ENCODE results near the gene SELENOI.
A peak's percentile ranks its signal among the peaks of the same experiment; 100 is the strongest.
"Not testable (repeated sequence)": the region's sequence is repeated elsewhere in the genome, so short reads cannot be mapped to it uniquely, and the experiment has no call there.

Gene SELENOI

DNA sequence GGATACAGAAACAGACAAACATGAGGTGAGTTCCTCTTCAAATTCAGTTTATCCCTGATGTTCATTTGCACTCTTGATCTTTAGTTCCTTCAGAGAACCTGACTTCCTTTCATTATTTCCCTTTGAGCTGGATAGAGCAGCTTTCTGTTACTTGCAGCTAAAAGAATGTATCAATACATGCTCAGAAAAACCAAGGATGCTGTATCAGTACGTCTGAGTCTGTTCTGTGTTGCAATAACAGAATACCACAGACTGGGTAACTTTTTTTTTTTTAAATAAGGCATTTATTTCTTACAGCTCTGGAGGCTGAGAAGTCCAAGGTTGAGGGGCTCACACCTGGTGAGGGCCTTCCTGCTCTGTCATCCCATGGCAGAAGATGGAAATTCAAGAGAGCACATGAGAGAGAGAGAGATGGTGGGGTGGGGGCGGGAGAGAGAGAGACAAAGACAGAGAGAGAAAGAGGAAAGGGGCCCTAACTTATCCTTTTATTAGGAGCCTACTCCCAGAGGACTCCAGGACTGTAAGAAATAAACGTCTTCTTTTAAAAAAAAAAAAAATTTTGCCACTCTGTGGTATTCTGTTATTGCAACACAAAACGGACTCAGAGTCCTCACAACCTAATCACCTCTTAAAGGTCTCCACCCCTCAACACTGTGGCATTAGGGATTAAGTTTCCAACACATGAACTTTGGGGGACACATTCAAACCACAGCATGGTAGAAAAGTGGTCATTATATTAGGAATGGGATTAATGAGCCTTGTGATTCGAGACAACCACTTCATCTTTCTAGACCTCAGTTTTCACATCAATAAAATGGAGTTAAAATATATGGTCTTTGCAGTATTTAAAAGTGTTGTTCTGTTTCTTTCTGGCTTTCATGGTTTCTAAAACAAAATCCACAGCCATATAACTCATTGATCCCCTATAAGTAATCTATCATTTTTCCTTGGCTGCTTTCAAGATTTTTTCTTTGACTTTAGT lies 18.4 kb upstream of the SELENOI start:
- DNase-seq (ENCODE audit: low spot score), result no peak

- DNase-seq (ENCODE audit: low spot score), result not testable (repeated sequence)
Observed at GRCh38 chr2:26329083-26329482, 16.9 kb upstream of the SELENOI start.

- DNase-seq (ENCODE audit: low spot score), result peak; percentile 81
Observed at GRCh38 chr2:26330114-26330549, 15.8 kb upstream of the SELENOI start.

- DNase-seq (ENCODE audit: low spot score), result no peak
Observed at GRCh38 chr2:26330604-26331003, 15.3 kb upstream of the SELENOI start.

- not testable (repeated sequence) for DNase-seq (ENCODE audit: low spot score)
Observed at GRCh38 chr2:26331321-26331720, 14.6 kb upstream of the SELENOI start.

DNA sequence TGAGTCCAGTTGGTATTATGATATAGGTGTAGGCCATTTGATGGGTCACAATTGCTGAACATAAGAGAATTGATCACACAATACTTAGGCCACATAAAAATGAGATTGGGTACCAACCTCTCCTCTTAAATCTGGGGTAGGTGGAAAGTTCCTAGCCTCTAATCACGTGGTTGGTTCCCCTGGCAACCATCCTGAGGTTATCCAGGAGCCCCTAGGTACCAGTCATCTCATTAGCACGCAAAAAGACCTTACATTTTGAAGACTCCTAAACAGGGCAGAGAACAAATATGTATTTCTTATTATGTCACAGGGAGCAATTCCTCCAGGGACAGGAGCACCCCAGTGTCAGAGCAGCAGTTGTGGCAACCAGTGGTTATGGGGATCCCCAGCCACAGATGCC lies 12.7 kb upstream of the SELENOI start:
- DNase-seq (ENCODE audit: low spot score), result no peak

GRCh38 chr2:26335231-26335630 lies 10.7 kb upstream of the SELENOI start:
- no peak for DNase-seq (ENCODE audit: low spot score)

- no peak for DNase-seq (ENCODE audit: low spot score)
Observed at GRCh38 chr2:26336719-26337118, 9.2 kb upstream of the SELENOI start.

- no peak for DNase-seq (ENCODE audit: low spot score)
Observed at GRCh38 chr2:26337298-26337697, 8.6 kb upstream of the SELENOI start.

- DNase-seq (ENCODE audit: low spot score), result no peak
Observed at GRCh38 chr2:26340831-26341230, 5.1 kb upstream of the SELENOI start.

DNA sequence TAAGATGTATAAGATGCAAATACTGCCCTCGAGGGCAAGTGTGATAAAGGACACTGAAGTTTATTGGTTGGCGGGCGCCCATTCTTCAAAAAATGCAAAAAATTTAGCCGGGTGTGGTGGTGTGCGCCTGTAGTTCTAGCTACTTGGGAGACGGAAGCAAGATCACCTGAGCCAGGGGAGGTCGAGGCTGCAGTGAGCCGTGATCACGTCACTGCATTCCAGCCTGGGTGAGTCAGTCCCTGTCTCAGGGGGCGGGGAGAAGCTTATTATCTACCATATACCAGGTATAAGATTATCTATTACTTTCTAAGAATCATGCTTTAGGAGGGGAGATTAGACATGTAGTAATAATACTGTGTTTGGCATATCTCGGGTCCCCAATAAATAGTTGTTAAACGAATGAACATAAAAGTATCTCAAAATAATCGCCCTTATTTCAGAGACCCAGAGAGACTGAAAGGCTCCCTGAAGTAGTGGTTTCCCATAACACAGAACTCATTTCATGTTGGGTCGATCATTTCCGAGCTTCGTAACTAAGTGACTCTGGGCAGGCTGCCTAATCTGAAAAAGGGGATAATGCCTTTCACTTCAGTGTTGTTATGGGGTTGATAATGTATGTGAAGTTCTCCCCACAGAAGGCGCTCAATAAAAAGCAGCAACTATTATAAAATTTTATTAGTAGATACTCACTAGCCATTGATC lies 1.2 kb upstream of the SELENOI start:
- DNase-seq (ENCODE audit: low spot score), result peak; percentile 39

- DNase-seq (ENCODE audit: low spot score), result no peak
Observed at GRCh38 chr2:26345283-26345544, 729 bp upstream of the SELENOI start.

- DNase-seq (ENCODE audit: low spot score), result peak; percentile 52
Observed at GRCh38 chr2:26346454-26347053, 611 bp downstream of the SELENOI start, which contains the start of gene ADGRF3. Gene ADGRF3 (minus strand): TSS chr2:26346789. CDS start chr2:26346234, 555 bp downstream.

DNA sequence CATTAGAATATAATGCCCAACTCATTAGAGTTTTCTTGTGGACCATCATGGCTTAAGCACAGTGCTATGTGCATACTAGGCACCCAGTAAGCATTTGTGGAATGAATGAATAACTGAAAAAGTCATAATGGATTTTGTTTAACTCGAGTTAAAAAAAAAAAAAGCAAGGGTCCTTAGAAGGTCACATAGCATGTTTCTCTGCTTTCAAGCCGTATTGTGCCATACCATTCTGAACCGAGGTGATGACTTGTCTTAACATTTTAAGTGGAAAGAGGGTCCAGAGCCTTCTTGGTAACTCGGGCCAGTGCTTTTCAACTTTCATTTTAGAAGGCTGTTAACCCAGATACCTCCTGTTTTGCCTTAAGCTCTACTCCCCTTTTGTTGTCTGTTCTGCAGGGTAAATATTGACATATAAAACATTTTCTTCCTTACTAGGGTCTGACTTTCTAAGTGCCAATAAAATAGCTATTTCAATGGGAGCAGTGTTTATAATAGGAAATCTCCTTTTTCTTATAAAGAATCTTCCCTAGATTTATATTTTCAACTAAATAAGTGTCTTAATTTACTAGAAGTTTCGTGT lies 1.4 kb downstream of the SELENOI start:
- DNase-seq (ENCODE audit: low spot score), result no peak

DNA sequence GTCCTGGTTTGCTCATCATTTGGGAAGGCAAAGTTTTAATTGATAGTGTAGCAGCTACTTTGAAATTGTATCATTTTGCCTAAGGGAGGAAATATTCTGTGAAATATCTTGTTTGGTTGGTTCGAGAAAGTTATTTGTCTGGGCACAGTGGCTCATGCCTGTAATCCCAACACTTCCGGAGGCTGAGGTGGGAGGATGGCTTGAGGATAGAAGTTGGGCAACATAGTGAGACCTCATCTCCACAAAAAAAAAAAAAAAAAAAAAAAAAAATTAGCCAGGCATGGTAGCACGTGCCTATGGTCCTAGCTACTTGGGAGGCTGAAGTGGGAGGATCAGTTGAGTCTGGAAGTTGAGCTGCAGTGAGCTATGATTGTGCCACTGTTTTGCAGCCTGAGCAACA lies 3.7 kb downstream of the SELENOI start:
- no peak for DNase-seq (ENCODE audit: low spot score)

DNA sequence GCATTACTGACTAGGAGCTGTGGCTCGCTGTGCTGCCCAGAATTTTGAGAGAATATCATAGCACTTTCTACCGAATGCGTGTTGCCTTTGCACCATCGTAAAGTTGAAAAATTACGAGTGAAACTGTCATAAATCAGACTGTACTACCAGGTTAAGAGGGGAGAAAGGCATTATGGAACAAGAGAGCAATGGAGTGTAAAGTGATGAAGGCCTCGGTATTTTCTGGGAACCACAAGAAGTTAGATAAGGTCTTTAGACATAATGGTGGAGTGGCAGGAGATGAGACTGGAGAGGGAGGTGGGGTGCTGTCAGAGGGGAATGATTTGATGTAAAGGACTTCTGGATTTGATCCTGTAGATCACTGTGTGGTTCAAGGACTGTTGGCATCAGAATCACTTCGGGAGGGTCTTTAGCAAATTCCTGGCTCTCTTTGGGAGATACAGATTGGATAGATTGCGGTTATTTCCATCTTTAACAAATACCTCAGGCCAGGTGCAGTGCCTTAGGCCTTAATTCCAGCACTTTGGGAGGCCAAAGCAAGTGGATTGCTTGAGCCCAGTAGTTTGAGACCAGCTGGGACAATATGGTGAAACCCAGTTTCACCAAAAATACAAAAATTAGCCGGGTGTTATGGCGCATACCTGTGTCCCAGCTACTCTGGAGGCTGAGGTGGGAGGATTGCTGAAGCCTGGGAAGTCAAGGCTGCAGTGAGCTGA lies 5.6 kb downstream of the SELENOI start:
- DNase-seq (ENCODE audit: low spot score), result no peak

- peak; percentile 34 for DNase-seq (ENCODE audit: low spot score)
Observed at GRCh38 chr2:26352892-26353291, 6.9 kb downstream of the SELENOI start.

- not testable (repeated sequence) for DNase-seq (ENCODE audit: low spot score)
Observed at GRCh38 chr2:26354469-26354868, 8.5 kb downstream of the SELENOI start.

DNA sequence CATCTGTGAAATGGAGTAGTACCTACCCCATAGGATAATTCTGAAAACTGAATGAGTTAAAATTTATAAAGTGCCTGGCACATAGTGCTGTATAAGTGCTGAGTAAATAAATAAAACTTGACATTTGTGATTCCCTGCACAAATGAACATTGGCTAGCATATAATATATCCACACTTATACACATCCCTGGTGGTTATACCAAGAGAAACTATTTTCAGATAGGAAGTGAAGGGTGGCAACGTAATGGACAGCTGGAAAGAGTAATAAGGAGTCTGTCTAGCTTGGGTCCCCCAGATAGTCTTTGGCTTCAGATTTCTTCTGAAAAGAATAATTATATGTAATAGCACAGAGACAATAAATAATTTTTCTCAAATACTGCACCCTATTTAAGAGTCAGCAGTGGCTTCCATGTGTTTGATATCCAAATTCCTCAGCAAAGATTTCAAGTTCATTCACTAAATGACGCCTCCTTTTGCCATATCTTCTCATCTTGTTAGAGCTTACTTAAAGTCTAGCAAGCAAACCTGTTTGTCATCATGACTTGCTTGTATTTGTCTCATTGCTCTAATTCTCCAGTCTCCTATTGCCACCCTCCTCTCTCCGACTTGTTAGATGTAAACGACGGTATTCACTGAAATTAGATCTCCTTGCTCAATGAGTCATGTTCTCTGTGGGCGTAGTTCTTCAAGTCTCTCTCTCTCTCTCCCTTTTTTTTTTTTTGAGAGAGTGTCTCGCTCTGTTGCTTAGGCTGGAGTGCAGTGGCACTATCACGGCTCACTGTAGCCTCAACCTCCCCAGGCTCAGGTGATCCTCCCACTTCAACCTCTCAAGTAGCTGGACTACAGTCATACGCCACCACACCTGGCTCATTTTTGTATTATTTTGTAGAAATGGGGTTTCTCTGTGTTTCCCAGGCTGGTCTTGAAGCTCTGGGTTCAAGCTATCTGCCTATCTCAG lies 9.4 kb downstream of the SELENOI start:
- no peak for DNase-seq (ENCODE audit: low spot score)

DNA sequence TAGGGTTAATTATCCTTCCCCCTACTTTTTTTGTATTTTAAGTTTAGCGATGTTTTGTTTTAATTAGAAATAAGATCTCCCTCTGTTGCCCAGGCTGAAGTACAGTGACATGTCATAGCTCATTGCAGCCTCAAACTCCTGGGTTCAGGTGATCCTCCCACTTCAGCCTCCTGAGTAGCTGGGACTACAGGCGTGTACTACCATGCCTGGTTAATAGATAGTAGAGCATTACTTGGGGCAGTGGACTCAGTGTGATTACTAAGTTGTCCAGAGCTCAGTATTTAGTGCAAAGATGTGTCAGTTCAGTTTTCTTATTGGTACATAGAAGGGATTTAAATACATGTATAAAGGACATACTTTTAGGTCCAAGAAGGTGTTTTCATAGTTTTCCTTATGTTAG lies 10.2 kb downstream of the SELENOI start:
- DNase-seq (ENCODE audit: low spot score), result no peak

DNA sequence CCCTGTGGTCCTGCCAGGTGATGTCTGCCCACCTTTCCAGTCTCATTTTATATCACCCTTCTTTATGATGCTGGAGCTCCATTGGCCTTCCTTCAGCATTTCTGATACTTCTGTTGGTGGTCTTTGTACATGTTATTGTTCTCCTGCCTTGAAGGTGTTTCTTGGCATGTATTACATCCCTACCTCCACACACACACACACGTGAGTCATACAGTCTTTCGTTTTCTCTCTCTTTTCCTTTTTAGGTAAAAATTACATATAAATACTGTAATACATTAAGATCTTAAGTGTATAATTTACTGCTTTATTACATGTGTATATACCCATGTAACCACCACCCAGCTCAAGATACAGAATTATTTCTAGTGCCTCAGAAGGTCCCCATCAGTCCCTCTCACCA lies 10.8 kb downstream of the SELENOI start:
- DNase-seq (ENCODE audit: low spot score), result no peak

Measured in CD4-positive, alpha-beta T cell treated with Interleukin-2 at 100 ng/mL for 4 hours (primary cell).